Gastroesophageal sphincter (tissue), 3 donors: ENCODE measurements around the gene HAVCR2.

Experiments
- CTCF ChIP-seq, 4 experiments: fragments of 200-600 bp in 2 of 4; fragments of 450-650 bp in 2 of 4; sonication (generic) in 1 of 4; IDR thresholded peaks; one replicate each; pipeline ENCODE4 v1.5.1; 2017 to 2019; ENCODE audit warnings: antibody characterized with exemption in 4 of 4, mild to moderate bottlenecking in 2 of 4, moderate library complexity in 2 of 4
- POLR2A ChIP-seq, 2 donors: fragments of 450-650 bp; IDR thresholded peaks; one replicate each; pipeline ENCODE4 v1.6.1; 2017; ENCODE audit warnings: antibody characterized with exemption in 2 of 2, mild to moderate bottlenecking in 2 of 2, moderate library complexity in 1 of 2
- POLR2AphosphoS5 ChIP-seq: sonication (generic); formaldehyde crosslinking; IDR thresholded peaks from one replicate; pipeline ENCODE4 v1.6.1; 2017; ENCODE audit warnings: antibody characterized with exemption

GRCh38 chr5:157137691-157138090 lies 28.8 kb upstream of the HAVCR2 start:
- TF ChIP-seq CTCF (IDR thresholded peaks at IDR 0.05) (no peak), POLR2A (IDR thresholded peaks at IDR 0.05) (no peak), POLR2AphosphoS5 (no peak)
